Measurements from ENCODE around the gene ZNF768. TPM values are rescaled to one million over a fixed set of nuclear protein-coding genes. Genes with fewer than 3 reads are reported as not detected.

ZNF768 gene
- total and polyA plus RNA-seq, 2 of the 13 experiments (the other 11 are each of a cell fraction or from before 2014, with no cell fraction given) = 26.7 to 34.4 TPM

DNA sequence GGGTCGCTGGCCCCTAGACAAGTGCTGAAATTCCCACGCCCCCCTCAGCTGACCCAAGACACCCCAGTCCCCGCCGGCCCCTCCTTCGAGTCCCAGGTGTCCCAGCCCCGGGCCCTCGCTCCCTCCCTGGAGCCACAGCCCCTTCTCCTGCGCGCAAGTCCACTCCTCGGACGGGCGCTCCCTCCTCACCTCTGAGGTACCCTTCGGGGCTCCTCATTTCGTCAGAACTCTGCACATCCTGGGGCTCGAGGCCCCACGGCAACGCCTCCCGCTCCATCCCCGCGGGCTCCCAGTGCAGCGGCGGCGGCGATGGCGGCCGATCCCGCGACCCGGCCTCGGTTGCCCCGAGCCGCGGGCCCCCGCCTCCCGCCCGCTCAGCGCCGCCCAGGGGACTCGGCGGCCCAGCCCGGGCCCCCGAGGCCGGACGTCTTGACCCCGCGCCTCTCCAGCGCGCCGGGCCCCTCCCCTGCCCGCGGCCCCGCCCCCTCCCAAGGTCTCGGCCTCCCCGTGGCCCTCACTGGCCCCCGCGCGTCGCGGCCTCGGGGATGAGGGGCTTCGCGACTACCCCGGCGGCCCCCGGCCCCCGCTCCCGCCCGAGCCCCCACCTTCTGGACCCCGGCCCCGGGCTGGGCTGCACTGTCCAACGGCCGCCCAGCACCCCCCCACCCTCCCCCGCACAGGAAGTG lies at the start of gene ZNF768 (continued):
- no peak for TF ChIP-seq ZNF616 (CRISPR knock-in tag; IDR thresholded peaks at IDR 0.05; ENCODE audit: low read depth)
- TF ChIP-seq ZNF329 (CRISPR knock-in tag; IDR thresholded peaks at IDR 0.05; ENCODE audit: low read depth) = peak; percentile 27; the same call in 1 of the 2 replicates
- TF ChIP-seq NKX3-1 (CRISPR knock-in tag; IDR thresholded peaks at IDR 0.05) = no peak
- TF ChIP-seq ZNF33B (CRISPR knock-in tag; IDR thresholded peaks at IDR 0.05) = no peak
- TF ChIP-seq ZNF44 (CRISPR knock-in tag; IDR thresholded peaks at IDR 0.05) = no peak
- no peak for TF ChIP-seq ZNF75D (CRISPR knock-in tag; IDR thresholded peaks at IDR 0.05; ENCODE audit: borderline replicate concordance)
- no peak for TF ChIP-seq REL (CRISPR knock-in tag; conservative IDR thresholded peaks at IDR 0.05)
- TF ChIP-seq IKZF4 (CRISPR knock-in tag; IDR thresholded peaks at IDR 0.05; ENCODE audit: borderline replicate concordance, low read depth, not compliant biosample characterization) = no peak
- TF ChIP-seq, protein P1, sequence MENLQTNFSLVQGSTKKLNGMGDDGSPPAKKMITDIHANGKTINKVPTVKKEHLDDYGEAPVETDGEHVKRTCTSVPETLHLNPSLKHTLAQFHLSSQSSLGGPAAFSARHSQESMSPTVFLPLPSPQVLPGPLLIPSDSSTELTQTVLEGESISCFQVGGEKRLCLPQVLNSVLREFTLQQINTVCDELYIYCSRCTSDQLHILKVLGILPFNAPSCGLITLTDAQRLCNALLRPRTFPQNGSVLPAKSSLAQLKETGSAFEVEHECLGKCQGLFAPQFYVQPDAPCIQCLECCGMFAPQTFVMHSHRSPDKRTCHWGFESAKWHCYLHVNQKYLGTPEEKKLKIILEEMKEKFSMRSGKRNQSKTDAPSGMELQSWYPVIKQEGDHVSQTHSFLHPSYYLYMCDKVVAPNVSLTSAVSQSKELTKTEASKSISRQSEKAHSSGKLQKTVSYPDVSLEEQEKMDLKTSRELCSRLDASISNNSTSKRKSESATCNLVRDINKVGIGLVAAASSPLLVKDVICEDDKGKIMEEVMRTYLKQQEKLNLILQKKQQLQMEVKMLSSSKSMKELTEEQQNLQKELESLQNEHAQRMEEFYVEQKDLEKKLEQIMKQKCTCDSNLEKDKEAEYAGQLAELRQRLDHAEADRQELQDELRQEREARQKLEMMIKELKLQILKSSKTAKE (CRISPR knock-in tag; IDR thresholded peaks at IDR 0.05; ENCODE audit: borderline replicate concordance) = no peak
- TF ChIP-seq, protein P2, sequence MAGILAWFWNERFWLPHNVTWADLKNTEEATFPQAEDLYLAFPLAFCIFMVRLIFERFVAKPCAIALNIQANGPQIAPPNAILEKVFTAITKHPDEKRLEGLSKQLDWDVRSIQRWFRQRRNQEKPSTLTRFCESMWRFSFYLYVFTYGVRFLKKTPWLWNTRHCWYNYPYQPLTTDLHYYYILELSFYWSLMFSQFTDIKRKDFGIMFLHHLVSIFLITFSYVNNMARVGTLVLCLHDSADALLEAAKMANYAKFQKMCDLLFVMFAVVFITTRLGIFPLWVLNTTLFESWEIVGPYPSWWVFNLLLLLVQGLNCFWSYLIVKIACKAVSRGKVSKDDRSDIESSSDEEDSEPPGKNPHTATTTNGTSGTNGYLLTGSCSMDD (CRISPR knock-in tag; IDR thresholded peaks at IDR 0.05) = no peak
- TF ChIP-seq, protein P3, sequence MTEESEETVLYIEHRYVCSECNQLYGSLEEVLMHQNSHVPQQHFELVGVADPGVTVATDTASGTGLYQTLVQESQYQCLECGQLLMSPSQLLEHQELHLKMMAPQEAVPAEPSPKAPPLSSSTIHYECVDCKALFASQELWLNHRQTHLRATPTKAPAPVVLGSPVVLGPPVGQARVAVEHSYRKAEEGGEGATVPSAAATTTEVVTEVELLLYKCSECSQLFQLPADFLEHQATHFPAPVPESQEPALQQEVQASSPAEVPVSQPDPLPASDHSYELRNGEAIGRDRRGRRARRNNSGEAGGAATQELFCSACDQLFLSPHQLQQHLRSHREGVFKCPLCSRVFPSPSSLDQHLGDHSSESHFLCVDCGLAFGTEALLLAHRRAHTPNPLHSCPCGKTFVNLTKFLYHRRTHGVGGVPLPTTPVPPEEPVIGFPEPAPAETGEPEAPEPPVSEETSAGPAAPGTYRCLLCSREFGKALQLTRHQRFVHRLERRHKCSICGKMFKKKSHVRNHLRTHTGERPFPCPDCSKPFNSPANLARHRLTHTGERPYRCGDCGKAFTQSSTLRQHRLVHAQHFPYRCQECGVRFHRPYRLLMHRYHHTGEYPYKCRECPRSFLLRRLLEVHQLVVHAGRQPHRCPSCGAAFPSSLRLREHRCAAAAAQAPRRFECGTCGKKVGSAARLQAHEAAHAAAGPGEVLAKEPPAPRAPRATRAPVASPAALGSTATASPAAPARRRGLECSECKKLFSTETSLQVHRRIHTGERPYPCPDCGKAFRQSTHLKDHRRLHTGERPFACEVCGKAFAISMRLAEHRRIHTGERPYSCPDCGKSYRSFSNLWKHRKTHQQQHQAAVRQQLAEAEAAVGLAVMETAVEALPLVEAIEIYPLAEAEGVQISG (CRISPR knock-in tag; IDR thresholded peaks at IDR 0.05) = peak; percentile 33; the same call in 1 of the 2 replicates
- TF ChIP-seq ZNF672 (CRISPR knock-in tag; IDR thresholded peaks at IDR 0.05) = no peak
- no peak for TF ChIP-seq ZNF644 (CRISPR knock-in tag; IDR thresholded peaks at IDR 0.05; ENCODE audit: low read depth)
- TF ChIP-seq ZNF549 (CRISPR knock-in tag; IDR thresholded peaks at IDR 0.05) = no peak
- TF ChIP-seq ZNF432 (CRISPR knock-in tag; IDR thresholded peaks at IDR 0.05; ENCODE audit: borderline replicate concordance) = no peak
- TF ChIP-seq, protein P4, sequence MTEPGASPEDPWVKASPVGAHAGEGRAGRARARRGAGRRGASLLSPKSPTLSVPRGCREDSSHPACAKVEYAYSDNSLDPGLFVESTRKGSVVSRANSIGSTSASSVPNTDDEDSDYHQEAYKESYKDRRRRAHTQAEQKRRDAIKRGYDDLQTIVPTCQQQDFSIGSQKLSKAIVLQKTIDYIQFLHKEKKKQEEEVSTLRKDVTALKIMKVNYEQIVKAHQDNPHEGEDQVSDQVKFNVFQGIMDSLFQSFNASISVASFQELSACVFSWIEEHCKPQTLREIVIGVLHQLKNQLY (CRISPR knock-in tag; IDR thresholded peaks at IDR 0.05) = no peak
- TF ChIP-seq ISX (CRISPR knock-in tag; conservative IDR thresholded peaks at IDR 0.05) = no peak
- no peak for TF ChIP-seq ZNF629 (CRISPR knock-in tag; conservative IDR thresholded peaks at IDR 0.05)
- no peak; the same call in 1 of the 2 replicates for TF ChIP-seq ZNF326 (CRISPR knock-in tag; IDR thresholded peaks at IDR 0.05; ENCODE audit: borderline replicate concordance)
- TF ChIP-seq, protein P5, sequence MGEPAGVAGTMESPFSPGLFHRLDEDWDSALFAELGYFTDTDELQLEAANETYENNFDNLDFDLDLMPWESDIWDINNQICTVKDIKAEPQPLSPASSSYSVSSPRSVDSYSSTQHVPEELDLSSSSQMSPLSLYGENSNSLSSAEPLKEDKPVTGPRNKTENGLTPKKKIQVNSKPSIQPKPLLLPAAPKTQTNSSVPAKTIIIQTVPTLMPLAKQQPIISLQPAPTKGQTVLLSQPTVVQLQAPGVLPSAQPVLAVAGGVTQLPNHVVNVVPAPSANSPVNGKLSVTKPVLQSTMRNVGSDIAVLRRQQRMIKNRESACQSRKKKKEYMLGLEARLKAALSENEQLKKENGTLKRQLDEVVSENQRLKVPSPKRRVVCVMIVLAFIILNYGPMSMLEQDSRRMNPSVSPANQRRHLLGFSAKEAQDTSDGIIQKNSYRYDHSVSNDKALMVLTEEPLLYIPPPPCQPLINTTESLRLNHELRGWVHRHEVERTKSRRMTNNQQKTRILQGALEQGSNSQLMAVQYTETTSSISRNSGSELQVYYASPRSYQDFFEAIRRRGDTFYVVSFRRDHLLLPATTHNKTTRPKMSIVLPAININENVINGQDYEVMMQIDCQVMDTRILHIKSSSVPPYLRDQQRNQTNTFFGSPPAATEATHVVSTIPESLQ (CRISPR knock-in tag; conservative IDR thresholded peaks at IDR 0.05) = no peak
- TF ChIP-seq ZNF761 (CRISPR knock-in tag; conservative IDR thresholded peaks at IDR 0.05) = no peak
- TF ChIP-seq ZBTB8A (CRISPR knock-in tag; IDR thresholded peaks at IDR 0.05; ENCODE audit: borderline replicate concordance, low read depth) = 0 out of 2 replicates have a peak, but pooled peaks have one; percentile 13

Measured in HepG2 (cell line).